Measurements from ENCODE around the gene HELB.

DNA sequence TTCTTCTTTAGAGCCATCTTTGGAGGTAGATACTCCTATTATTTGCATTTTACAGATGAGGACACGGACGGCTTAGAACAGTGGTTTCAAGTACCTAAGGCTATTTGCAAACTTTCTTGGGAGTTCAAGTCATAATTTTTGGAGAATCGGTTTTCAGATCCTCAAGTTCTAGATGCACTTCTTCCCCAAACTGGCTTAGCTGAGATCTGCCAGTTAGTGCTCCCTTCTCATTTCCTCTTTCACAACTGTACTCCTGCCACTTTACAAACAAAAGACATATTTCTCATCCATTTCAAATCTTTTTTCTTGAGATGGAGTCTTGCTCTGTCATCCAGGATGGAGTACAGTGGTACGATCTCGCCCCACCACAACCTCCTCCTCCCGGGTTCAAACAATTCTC lies 77.3 kb downstream of the HELB start:
- TF ChIP-seq, protein P1, sequence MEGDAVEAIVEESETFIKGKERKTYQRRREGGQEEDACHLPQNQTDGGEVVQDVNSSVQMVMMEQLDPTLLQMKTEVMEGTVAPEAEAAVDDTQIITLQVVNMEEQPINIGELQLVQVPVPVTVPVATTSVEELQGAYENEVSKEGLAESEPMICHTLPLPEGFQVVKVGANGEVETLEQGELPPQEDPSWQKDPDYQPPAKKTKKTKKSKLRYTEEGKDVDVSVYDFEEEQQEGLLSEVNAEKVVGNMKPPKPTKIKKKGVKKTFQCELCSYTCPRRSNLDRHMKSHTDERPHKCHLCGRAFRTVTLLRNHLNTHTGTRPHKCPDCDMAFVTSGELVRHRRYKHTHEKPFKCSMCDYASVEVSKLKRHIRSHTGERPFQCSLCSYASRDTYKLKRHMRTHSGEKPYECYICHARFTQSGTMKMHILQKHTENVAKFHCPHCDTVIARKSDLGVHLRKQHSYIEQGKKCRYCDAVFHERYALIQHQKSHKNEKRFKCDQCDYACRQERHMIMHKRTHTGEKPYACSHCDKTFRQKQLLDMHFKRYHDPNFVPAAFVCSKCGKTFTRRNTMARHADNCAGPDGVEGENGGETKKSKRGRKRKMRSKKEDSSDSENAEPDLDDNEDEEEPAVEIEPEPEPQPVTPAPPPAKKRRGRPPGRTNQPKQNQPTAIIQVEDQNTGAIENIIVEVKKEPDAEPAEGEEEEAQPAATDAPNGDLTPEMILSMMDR (conservative IDR thresholded peaks at IDR 0.05; ENCODE audit: low read depth, low read length) = no peak
- no peak for TF ChIP-seq RAD21 (IDR thresholded peaks at IDR 0.05; ENCODE audit: low read length)
- no peak for TF ChIP-seq BHLHE40 (IDR thresholded peaks at IDR 0.05; ENCODE audit: low read depth, low read length)
- no peak for TF ChIP-seq POLR2A (IDR thresholded peaks at IDR 0.05; ENCODE audit: low read depth, low read length)
- TF ChIP-seq, protein P2, sequence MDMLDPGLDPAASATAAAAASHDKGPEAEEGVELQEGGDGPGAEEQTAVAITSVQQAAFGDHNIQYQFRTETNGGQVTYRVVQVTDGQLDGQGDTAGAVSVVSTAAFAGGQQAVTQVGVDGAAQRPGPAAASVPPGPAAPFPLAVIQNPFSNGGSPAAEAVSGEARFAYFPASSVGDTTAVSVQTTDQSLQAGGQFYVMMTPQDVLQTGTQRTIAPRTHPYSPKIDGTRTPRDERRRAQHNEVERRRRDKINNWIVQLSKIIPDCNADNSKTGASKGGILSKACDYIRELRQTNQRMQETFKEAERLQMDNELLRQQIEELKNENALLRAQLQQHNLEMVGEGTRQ (IDR thresholded peaks at IDR 0.05; ENCODE audit: low read depth, low read length) = no peak
- TF ChIP-seq SMC3 (IDR thresholded peaks at IDR 0.05; ENCODE audit: low read depth, low read length) = no peak
- no peak for TF ChIP-seq MAFK (IDR thresholded peaks at IDR 0.05; ENCODE audit: low read depth, low read length)
- no peak for TF ChIP-seq MAZ (IDR thresholded peaks at IDR 0.05; ENCODE audit: borderline replicate concordance, low read depth, low read length)
- no peak for TF ChIP-seq CEBPB (IDR thresholded peaks at IDR 0.05; ENCODE audit: low read depth, low read length)
